GM19023 (cell line): ENCODE results near the gene ARHGAP25.

Source experiments
- ATAC-seq: cut with Tn5 transposase; IDR thresholded peaks from one replicate; pipeline ENCODE4 v1.9.1; 2021; ENCODE audit warnings: mild to moderate bottlenecking, moderate library complexity; ENCODE audit not compliant: unreplicated experiment

Gene ARHGAP25

DNA sequence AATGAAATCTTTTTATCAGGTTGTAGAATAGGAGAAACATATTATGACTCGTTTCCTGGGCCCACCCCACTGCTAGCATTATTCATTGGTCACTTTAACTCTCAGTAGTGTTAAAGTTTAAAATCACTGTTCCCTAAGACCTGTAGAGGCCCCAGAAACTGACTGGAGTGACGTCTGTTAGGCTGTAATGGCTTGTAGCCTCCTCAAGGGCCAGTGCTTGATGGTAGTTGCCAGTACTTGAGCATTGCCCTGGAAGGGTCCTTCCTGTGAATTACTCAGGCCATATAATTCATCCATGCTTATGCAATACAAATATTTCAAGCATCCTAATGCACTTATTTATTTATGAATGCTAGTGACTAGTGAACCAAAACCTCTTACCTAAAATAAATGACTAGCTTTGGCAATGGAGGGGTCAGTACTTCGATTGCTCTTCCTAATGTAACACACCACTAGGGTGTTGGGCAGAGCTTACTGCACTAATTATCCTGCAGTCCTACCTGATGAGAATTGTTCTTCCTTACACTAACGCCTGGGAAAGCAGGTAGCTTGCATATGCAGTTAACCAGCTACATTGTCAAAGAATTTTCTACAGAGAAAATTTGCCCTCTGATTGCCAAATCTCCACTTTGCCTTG is 31.2 kb downstream of the ARHGAP25 start:
- no peak for ATAC-seq

DNA sequence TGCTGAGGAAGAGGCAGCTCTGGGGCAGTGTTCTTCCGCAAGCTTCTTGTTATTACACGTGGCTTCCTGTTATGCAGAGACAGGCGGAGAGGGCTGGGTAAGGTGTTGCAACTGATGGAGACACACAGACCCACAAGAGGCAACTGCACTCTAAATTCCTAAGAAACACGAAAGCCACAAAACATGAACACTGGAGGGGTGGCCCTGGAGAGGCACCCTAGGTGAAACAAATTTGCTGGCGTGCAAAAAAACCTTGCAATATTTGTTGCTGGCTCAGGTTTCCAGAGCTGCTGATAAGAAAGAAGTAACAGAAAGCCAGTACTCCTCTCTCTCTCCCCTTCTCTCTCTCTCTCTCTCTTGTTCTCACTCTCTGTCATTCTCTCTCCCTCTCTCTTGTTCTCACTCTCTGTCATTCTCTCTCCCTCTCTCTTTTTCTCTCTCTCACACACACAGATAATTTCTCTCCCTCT is 31.8 kb downstream of the ARHGAP25 start:
- ATAC-seq = no peak

GRCh38 chr2:68767031-68767961 is 32.7 kb downstream of the ARHGAP25 start:
- no peak for ATAC-seq

DNA sequence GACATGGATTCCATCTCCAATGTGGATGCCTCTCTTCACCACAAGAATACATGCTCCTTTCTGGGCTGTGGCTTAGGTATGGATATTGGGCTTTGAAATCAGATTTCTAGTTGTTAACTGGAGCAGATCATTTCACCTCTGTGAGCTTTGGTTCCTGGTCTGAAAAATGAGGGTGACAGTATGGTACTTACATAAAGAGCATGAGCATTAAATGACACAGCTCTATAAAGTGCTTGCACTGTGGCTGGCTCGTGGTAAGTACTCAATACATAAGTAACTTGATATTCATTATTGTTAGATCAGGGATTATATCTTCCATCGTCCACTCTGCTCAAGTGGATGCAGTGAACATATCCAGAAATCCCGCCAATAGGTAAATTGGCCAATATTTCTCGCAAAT is 33.4 kb downstream of the ARHGAP25 start:
- ATAC-seq = no peak

DNA sequence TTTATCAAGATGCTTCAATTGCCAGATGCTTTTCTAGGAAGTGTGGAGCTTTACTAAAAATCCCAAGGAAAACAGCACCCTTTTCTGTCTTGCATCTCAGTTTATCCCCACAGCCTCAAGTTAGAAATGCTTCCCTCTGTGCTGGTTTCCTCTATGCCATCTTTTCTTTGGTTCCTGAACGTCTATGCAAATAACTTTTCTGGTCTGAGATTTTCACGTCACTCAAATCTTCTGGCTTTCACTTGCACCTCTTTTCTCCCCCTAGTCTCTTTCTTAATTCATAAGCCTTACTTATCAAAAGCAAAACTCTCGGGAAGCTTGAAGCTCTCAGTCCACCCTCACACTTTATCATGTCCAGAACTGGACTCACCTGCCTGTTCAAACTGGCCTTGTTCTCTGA is 33.9 kb downstream of the ARHGAP25 start:
- no peak for ATAC-seq

GRCh38 chr2:68768951-68769350 is 34.3 kb downstream of the ARHGAP25 start:
- no peak for ATAC-seq

DNA sequence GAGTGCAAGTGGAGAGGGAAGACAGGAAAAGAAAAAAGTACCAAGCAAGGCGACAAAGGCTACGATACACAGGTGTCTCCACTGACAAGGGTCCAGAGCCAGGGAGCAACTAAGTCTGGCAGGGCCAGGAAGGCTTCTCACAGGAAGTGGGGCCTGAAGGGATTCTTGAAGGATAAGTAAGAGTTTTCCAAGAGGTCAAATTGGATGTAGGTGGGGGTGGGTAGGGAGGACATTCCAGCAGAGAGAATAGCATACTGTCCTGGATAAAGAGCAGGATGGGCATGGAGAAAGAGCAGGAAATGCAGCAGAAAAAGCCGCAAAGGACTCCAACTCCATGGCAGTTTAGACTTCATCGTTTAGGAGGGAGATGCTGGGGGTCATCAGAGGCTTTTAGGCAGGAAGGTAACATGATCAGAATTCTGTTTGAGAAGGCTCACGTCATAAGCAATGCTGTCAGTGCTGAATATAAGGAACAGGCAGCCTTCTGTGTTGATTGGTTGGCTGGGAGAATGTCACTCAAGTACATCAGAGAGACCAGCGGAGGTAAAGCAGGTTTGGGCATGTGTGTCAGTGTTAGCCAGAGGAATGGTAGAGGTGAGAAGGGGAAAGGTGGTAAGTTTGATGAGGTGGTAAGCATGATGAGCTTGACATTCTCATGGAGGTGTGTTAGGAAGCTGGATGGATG is 35.1 kb downstream of the ARHGAP25 start:
- ATAC-seq = no peak

GRCh38 chr2:68770271-68771111 is 35.9 kb downstream of the ARHGAP25 start:
- ATAC-seq = no peak

- ATAC-seq = no peak
These were observed 36.7 kb downstream of the ARHGAP25 start for GRCh38 chr2:68771211-68771751.

DNA sequence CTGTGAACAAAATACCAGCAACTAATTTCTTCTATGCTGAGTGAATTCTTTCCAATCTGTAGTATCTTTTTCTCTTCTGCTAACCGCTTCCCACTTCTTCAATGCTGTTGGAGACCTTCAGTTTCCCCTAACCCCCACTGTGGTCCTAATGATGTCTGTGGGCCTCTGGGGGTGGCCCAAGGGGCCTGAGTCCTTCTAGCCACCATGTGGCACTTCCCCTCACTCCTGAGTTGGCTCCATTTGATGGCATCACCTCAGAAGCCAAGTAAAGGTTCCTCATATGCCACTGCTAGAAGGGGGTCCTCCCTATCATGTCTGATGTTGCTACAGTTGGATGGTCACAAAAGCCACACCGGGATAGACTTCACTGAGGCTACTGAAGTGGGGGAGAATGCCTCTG is 37.5 kb downstream of the ARHGAP25 start:
- no peak for ATAC-seq

DNA sequence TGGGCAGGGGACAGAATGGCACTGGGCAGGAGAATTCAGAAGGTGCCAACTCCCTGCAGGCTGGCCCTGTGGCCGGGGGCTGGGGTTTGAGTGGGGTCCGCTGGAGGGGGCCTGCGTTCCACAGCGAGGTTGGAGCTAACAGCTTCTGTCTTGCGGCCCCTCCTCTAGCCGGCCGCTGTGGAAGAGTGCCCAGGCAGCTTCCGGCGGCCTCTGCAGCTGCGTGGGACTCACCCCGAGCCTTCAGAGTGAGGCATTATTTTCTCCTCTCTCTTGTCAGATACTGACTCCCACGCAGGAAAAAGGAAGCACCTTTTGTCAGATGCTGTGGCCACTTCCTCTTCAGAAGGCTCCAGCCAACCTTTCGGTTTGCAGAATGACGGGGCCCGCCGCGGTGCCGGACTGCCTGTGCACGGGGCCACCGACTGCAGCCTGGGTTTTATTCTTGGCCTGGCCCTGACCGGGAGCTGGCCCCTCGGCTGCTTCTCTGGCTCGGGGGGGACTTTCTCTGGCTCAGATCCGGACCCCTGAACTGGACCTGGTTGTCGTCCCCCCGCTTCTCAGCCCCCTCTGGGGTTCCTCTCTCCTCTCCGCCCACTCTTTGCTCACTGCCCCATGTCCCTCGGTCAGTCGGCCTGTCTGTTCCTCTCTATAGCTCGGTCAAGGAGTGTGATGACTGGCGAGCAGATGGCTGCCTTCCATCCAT is 40.1 kb downstream of the ARHGAP25 start:
- peak; percentile 88 for ATAC-seq

GRCh38 chr2:68775272-68775842 is 40.7 kb downstream of the ARHGAP25 start:
- ATAC-seq = no peak

DNA sequence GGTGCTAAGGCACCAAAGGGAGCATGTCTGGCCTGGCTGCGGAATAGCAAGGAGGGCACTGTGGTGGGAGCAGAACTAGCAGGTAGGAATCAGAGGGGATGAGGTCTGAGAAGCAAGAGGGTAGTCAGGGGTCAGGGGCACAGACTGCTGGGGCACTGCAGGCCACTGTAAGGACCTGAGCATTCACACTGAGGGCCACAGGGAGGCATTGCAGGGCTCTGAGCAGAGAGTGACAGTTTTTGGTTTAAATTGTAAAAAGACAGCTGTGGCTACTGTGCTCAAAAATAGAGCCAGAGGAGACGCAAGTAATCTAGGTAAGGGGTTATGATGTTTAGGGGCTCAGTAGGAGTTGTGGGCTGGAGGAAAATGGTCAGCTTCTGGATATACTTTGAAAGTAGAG is 41.5 kb downstream of the ARHGAP25 start:
- ATAC-seq = no peak

GRCh38 chr2:68779595-68779994 is 45.0 kb downstream of the ARHGAP25 start:
- no peak for ATAC-seq

GRCh38 chr2:68784188-68784587 is 49.6 kb downstream of the ARHGAP25 start:
- ATAC-seq = no peak

GRCh38 chr2:68784915-68785314 is 50.3 kb downstream of the ARHGAP25 start:
- ATAC-seq = no peak

- ATAC-seq = no peak
These were observed 52.7 kb downstream of the ARHGAP25 start for GRCh38 chr2:68787356-68787755.

DNA sequence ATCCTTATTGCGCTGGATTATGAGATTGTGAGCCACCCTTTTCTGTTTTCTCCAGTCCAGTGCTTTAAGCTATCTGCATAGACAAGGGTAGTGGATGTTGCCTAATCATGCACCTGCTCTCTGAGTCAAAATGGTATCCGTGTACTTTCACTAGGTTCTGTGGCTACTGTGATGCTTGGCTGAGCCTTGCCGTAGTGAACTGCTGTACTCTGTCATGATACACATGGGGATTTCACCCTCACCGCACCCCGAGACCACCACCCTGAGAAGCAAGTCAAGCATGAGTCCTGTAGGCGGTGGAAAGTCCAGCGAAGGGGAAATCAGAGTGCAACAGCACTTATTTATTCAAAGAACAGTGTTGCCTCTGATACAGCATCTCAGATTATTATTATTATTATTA is 55.0 kb downstream of the ARHGAP25 start:
- ATAC-seq = peak; percentile 99

DNA sequence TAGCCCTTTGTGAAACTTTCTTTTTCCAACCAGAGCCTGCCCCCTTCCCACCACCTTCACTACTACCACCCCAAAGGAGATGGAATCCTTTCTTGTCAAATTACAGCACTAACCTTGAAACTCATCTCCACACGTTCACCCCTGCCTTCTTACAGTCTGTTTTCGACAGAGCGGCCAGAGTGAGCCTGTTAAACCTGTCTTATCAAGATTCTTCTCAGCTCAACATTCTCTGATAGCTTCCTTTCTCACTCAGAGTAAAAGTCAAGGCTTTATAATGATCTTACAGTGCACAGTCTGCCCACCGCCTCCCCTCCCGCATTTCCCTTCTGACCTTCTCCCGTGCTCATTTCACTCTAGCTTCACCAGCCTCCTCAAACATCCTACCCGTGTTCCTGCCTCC is 56.0 kb downstream of the ARHGAP25 start:
- ATAC-seq = no peak
